ENCODE results near the gene EXT2. TPM values are rescaled to one million over a fixed set of nuclear protein-coding genes. Genes with fewer than 3 reads are reported as not detected.

Gene EXT2
- total RNA-seq, 1 experiment from 2014 or later, result 77.0 TPM

- TF ChIP-seq EZH2 (IDR thresholded peaks at IDR 0.05; ENCODE audit: low read length, unreplicated experiment) (no peak), EZH2phosphoT487 (IDR thresholded peaks at IDR 0.05; ENCODE audit: borderline replicate concordance, low read length) (no peak), CTCF (conservative IDR thresholded peaks at IDR 0.05; ENCODE audit: low read depth, low read length) (no peak)
- Histone ChIP-seq H3K9me3 (ENCODE audit: low read length) (no peaks in the 10 kb centered on the region), H3K27me3 (ENCODE audit: low read length) (no peaks in the 10 kb centered on the region), H4K20me1 (ENCODE audit: low read length) (no peaks in the 10 kb centered on the region), H3K9ac (ENCODE audit: low read length) (no peak overlapping the region), H3F3A (ENCODE audit: low read length, unreplicated experiment) (no peaks in the 10 kb centered on the region), H2AFZ (ENCODE audit: low read length) (no peak overlapping the region), H3K79me2 (ENCODE audit: low read length) (no peaks in the 10 kb centered on the region), H3K4me3 (ENCODE audit: low read length) (no peak overlapping the region), H3K27ac (ENCODE audit: low read length) (no peak overlapping the region), H3K4me1 (ENCODE audit: insufficient read depth, low read length) (peaks cover under 1% of the 10 kb centered on the region; the same call in 1 of the 2 replicates), H3K36me3 (ENCODE audit: low read depth, low read length) (no peaks in the 10 kb centered on the region), H3K9me2 (replicated peaks; ENCODE audit: low read length) (no peaks in the 10 kb centered on the region), H3K4me2 (ENCODE audit: low read length) (no peak overlapping the region)
- ChIA-PET CTCF (no interaction called here), POLR2A (ENCODE audit: unreplicated experiment) (no interaction called here)
- peak; percentile 27 for DNase-seq
- BruUV-seq (replicated peaks), result no TSS peak
- peak; percentile 22; the same call in 1 of the 2 replicates for ATAC-seq
- intact Hi-C loops (cut with micrococcal nuclease), result no loop called here
Observed at GRCh38 chr11:44223238-44223637, 127.8 kb downstream of the EXT2 start.

DNA sequence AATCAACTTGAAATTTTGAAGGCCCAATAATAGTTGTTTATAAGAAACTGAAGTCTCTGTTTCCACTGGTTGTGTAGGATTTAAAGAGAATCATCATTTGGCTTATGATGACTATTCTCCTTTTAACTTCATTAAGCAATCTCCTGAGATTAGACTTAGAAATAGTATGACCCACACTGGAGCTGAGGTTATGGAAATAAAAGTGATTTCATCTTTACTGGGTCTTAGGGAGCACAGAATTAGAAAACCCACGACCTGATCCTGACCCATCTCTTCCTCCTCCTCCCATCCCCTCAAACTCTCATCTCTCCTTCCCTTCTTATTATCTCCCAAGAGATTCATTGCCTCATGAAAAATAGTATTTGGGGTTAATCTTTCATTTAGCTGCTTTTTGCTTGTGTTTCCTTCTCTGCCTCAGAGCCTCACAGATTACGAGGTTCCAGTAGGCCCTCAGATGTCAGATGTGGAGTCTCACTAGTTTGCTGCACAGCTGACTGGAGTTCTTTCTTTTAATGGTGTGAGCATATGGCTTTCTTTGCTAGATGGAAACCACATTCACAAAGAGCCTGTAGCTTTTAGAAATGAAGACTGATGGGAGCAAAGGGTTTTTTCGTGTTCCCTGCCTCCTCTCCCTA, 129.5 kb downstream of the EXT2 start:
- Histone ChIP-seq H3K27me3 (ENCODE audit: low read length) (no peaks in the 10 kb centered on the region), H3K4me2 (ENCODE audit: low read length) (no peak overlapping the region), H3K9me2 (replicated peaks; ENCODE audit: low read length) (no peaks in the 10 kb centered on the region), H2AFZ (ENCODE audit: low read length) (no peak overlapping the region), H3K4me3 (ENCODE audit: low read length) (no peak overlapping the region), H3K9me3 (ENCODE audit: low read length) (no peaks in the 10 kb centered on the region), H3K79me2 (ENCODE audit: low read length) (no peaks in the 10 kb centered on the region), H3F3A (ENCODE audit: low read length, unreplicated experiment) (no peaks in the 10 kb centered on the region), H3K4me1 (ENCODE audit: insufficient read depth, low read length) (peaks cover 12% of the 10 kb centered on the region; the same call in 1 of the 2 replicates), H3K36me3 (ENCODE audit: low read depth, low read length) (no peaks in the 10 kb centered on the region), H4K20me1 (ENCODE audit: low read length) (no peaks in the 10 kb centered on the region), H3K27ac (ENCODE audit: low read length) (no peak overlapping the region), H3K9ac (ENCODE audit: low read length) (no peak overlapping the region)
- ChIA-PET POLR2A (ENCODE audit: unreplicated experiment) (no interaction called here), CTCF (no interaction called here)
- ATAC-seq, result no peak
- intact Hi-C loops (cut with micrococcal nuclease), result no loop called here
- no peak for DNase-seq
- no TSS peak for BruUV-seq (replicated peaks)
- no peak for TF ChIP-seq EZH2phosphoT487 (IDR thresholded peaks at IDR 0.05; ENCODE audit: borderline replicate concordance, low read length)
- TF ChIP-seq CTCF (conservative IDR thresholded peaks at IDR 0.05; ENCODE audit: low read depth, low read length), result no peak
- TF ChIP-seq EZH2 (IDR thresholded peaks at IDR 0.05; ENCODE audit: low read length, unreplicated experiment), result no peak

DNA sequence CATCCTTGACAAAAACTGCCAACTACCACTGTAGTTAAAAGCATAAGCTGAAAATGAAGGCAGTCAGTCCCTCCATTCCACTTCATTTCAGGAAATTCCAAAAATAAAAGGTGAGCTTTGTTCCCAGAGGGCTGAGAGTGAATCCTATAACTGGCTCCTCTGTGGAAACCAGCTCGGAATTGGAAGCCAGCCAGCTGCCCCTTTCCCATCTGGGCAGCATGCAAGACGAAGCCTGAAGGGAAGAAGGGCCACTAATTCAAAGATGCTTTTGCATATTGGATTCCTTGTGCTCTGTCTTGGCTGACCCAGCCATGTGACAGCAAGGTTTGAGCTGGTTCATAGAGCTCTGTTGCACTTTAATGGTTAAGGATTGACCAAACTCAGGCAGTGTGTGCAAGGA, 131.0 kb downstream of the EXT2 start:
- Histone ChIP-seq H3K27me3 (ENCODE audit: low read length) (no peaks in the 10 kb centered on the region), H2AFZ (ENCODE audit: low read length) (no peak overlapping the region), H3K9ac (ENCODE audit: low read length) (no peak overlapping the region), H4K20me1 (ENCODE audit: low read length) (no peaks in the 10 kb centered on the region), H3K27ac (ENCODE audit: low read length) (no peak overlapping the region), H3F3A (ENCODE audit: low read length, unreplicated experiment) (no peaks in the 10 kb centered on the region), H3K4me3 (ENCODE audit: low read length) (no peak overlapping the region), H3K36me3 (ENCODE audit: low read depth, low read length) (no peaks in the 10 kb centered on the region), H3K79me2 (ENCODE audit: low read length) (no peaks in the 10 kb centered on the region), H3K4me2 (ENCODE audit: low read length) (no peak overlapping the region), H3K9me3 (ENCODE audit: low read length) (no peaks in the 10 kb centered on the region), H3K4me1 (ENCODE audit: insufficient read depth, low read length) (peaks cover 12% of the 10 kb centered on the region; the same call in 1 of the 2 replicates), H3K9me2 (replicated peaks; ENCODE audit: low read length) (no peaks in the 10 kb centered on the region)
- ATAC-seq, result no peak
- no TSS peak for BruUV-seq (replicated peaks)
- no peak for TF ChIP-seq CTCF (conservative IDR thresholded peaks at IDR 0.05; ENCODE audit: low read depth, low read length)
- TF ChIP-seq EZH2phosphoT487 (IDR thresholded peaks at IDR 0.05; ENCODE audit: borderline replicate concordance, low read length), result no peak
- TF ChIP-seq EZH2 (IDR thresholded peaks at IDR 0.05; ENCODE audit: low read length, unreplicated experiment), result no peak
- intact Hi-C loops (cut with micrococcal nuclease), result no loop called here
- DNase-seq, result no peak
- ChIA-PET POLR2A (ENCODE audit: unreplicated experiment) (no interaction called here), CTCF (no interaction called here)
